H9 (cell line): ENCODE measurements around the gene MRPL1. TPM values are rescaled to one million over a fixed set of nuclear protein-coding genes. Genes with fewer than 3 reads are reported as not detected.
A peak's percentile ranks its signal among the peaks of the same experiment; 100 is the strongest.

Source experiments
- DNase-seq: peaks from one replicate; pipeline ENCODE4 v3.0.0-alpha.2; 2017
- H2AFZ ChIP-seq: one replicate; pipeline ENCODE4 v1.6.1; 2013; ENCODE audit warnings: mild to moderate bottlenecking, low read length, control low read depth, moderate library complexity
- H2AK5ac ChIP-seq: 2 replicates; pipeline ENCODE4 v1.6.1; 2013; ENCODE audit warnings: low read length, control low read depth, mixed read lengths; ENCODE audit not compliant: insufficient read length
- H2BK120ac ChIP-seq: one replicate; pipeline ENCODE4 v1.6.1; 2013; ENCODE audit warnings: low read depth, mild to moderate bottlenecking, low read length, control low read depth, inconsistent platforms; ENCODE audit not compliant: poor library complexity, severe bottlenecking
- H2BK12ac ChIP-seq: 2 replicates; pipeline ENCODE4 v1.6.1; 2013; ENCODE audit warnings: low read length, control low read depth, mixed read lengths, low read depth; ENCODE audit not compliant: insufficient read length
- H2BK15ac ChIP-seq: 2 replicates; pipeline ENCODE4 v1.6.1; 2013; ENCODE audit warnings: low read depth, low read length, control low read depth
- H2BK20ac ChIP-seq: one replicate; pipeline ENCODE4 v1.6.1; 2013; ENCODE audit warnings: low read depth, mild to moderate bottlenecking, low read length, control low read depth, inconsistent platforms; ENCODE audit not compliant: poor library complexity, severe bottlenecking
- H2BK5ac ChIP-seq: 2 replicates; pipeline ENCODE4 v1.6.1; 2013; ENCODE audit warnings: low read length, control low read depth, mixed read lengths; ENCODE audit not compliant: insufficient read length
- H3K14ac ChIP-seq: 2 replicates; pipeline ENCODE4 v1.6.1; 2013; ENCODE audit warnings: low read length, control low read depth; ENCODE audit not compliant: insufficient read depth
- H3K18ac ChIP-seq: 2 replicates; pipeline ENCODE4 v1.6.1; 2013; ENCODE audit warnings: low read depth, mild to moderate bottlenecking, mixed read lengths, low read length, control low read depth; ENCODE audit not compliant: insufficient read length
- H3K23ac ChIP-seq: 2 replicates; pipeline ENCODE4 v1.6.1; 2013; ENCODE audit warnings: low read length, control low read depth, mixed read lengths, low read depth; ENCODE audit not compliant: insufficient read length
- H3K23me2 ChIP-seq: 2 replicates; pipeline ENCODE4 v1.6.1; 2013; ENCODE audit warnings: low read depth, mild to moderate bottlenecking, mixed read lengths, low read length, control low read depth; ENCODE audit not compliant: insufficient read length, poor library complexity, severe bottlenecking
- H3K27ac ChIP-seq: 2 replicates; pipeline ENCODE4 v1.5.1; 2013; ENCODE audit warnings: low read length, control low read depth, mixed read lengths, low read depth; ENCODE audit not compliant: insufficient read length
- H3K27me3 ChIP-seq: 2 replicates; pipeline ENCODE4 v1.6.1; 2013; ENCODE audit warnings: low read length, control low read depth, inconsistent platforms; ENCODE audit not compliant: insufficient read depth
- H3K4ac ChIP-seq: 2 replicates; pipeline ENCODE4 v1.6.1; 2013; ENCODE audit warnings: low read depth, mild to moderate bottlenecking, control low read depth, inconsistent platforms, low read length, moderate library complexity
- H3K4me1 ChIP-seq: 2 replicates; pipeline ENCODE4 v1.6.1; 2013; ENCODE audit warnings: low read length, control low read depth, inconsistent platforms; ENCODE audit not compliant: insufficient read depth
- H3K4me2 ChIP-seq: 2 replicates; pipeline ENCODE4 v1.6.1; 2013; ENCODE audit warnings: low read length, control low read depth, mixed read lengths; ENCODE audit not compliant: insufficient read length, insufficient read depth
- H3K56ac ChIP-seq: 2 replicates; pipeline ENCODE4 v1.6.1; 2013; ENCODE audit warnings: low read depth, mild to moderate bottlenecking, mixed read lengths, low read length, control low read depth; ENCODE audit not compliant: insufficient read length
- H3K79me1 ChIP-seq: 2 replicates; pipeline ENCODE4 v1.6.1; 2013; ENCODE audit warnings: low read depth, mild to moderate bottlenecking, moderate library complexity, low read length, control low read depth, inconsistent platforms; ENCODE audit not compliant: insufficient read depth, poor library complexity, severe bottlenecking
- H3K79me2 ChIP-seq: 2 replicates; pipeline ENCODE4 v1.6.1; 2013; ENCODE audit warnings: low read length, control low read depth, inconsistent platforms; ENCODE audit not compliant: insufficient read depth
- H3K9ac ChIP-seq: 2 replicates; pipeline ENCODE4 v1.6.1; 2013; ENCODE audit warnings: low read length, control low read depth, mixed read lengths; ENCODE audit not compliant: insufficient read length; ENCODE audit errors: extremely low read depth
- H3K9me3 ChIP-seq: one replicate; pipeline ENCODE4 v1.6.1; 2013; ENCODE audit warnings: low read depth, low read length, inconsistent platforms; ENCODE audit not compliant: control insufficient read depth
- H3T11ph ChIP-seq: one replicate; pipeline ENCODE4 v1.6.1; 2013; ENCODE audit warnings: mild to moderate bottlenecking, low read length, control low read depth, inconsistent platforms
- H4K20me1 ChIP-seq: one replicate; pipeline ENCODE4 v1.6.1; 2013; ENCODE audit not compliant: control insufficient read depth, insufficient read length, insufficient read depth
- H4K5ac ChIP-seq: 2 replicates; pipeline ENCODE4 v1.6.1; 2013; ENCODE audit warnings: low read depth, mild to moderate bottlenecking, mixed read lengths, low read length, control low read depth; ENCODE audit not compliant: insufficient read length
- H4K8ac ChIP-seq: replicated peaks from 2 replicates; pipeline ENCODE4 v1.6.1; 2013; ENCODE audit warnings: low read length, control low read depth, mixed read lengths, low read depth; ENCODE audit not compliant: insufficient read length
- H4K91ac ChIP-seq: 2 replicates; pipeline ENCODE4 v1.6.1; 2013; ENCODE audit warnings: low read depth, mild to moderate bottlenecking, moderate library complexity, mixed read lengths, low read length, control low read depth; ENCODE audit not compliant: insufficient read length
- H3K27ac Mint-ChIP-seq, 3 experiments: 2 replicates in 2 of 3; 3 replicates in 1 of 3; pipeline ENCODE4 v1.8.0; 2020 to 2021; ENCODE audit warnings: mixed read lengths in 3 of 3, mild to moderate bottlenecking in 1 of 3, moderate library complexity in 1 of 3
- H3K27me3 Mint-ChIP-seq: 2 replicates; pipeline ENCODE4 v1.8.0; 2021; ENCODE audit warnings: low read depth, mild to moderate bottlenecking, moderate library complexity, mixed read lengths
- H3K36me3 Mint-ChIP-seq, 3 experiments: 2 replicates in 2 of 3; 3 replicates in 1 of 3; pipeline ENCODE4 v1.8.0; 2020 to 2021; ENCODE audit warnings: low read depth in 3 of 3, mixed read lengths in 3 of 3; ENCODE audit not compliant: insufficient read depth in 1 of 3
- H3K4me1 Mint-ChIP-seq, 2 experiments: 2 replicates each; pipeline ENCODE4 v1.8.0; 2020; ENCODE audit warnings: mixed read lengths in 2 of 2
- H3K4me3 Mint-ChIP-seq, 2 experiments: 2 replicates in 1 of 2; 3 replicates in 1 of 2; pipeline ENCODE4 v1.8.0; 2020 to 2021; ENCODE audit warnings: mild to moderate bottlenecking in 2 of 2, mixed read lengths in 2 of 2, moderate library complexity in 1 of 2
- H3K9me3 Mint-ChIP-seq, 2 experiments: 2 replicates in 1 of 2; 3 replicates in 1 of 2; pipeline ENCODE4 v1.8.0; 2020; ENCODE audit warnings: mild to moderate bottlenecking in 2 of 2, mixed read lengths in 2 of 2, moderate library complexity in 1 of 2
- WGBS: extraction: QIAGEN DNeasy Blood & Tissue Kit; methylation state at CpG from one replicate; pipeline ENCODE4 v1.1.7; 2013; ENCODE audit warnings: missing lambda C conversion rate, low lambda C conversion rate, mixed read lengths; ENCODE audit not compliant: insufficient read length; ENCODE audit errors: extremely low coverage; 5-methylcytosine and 5-hydroxymethylcytosine counted together
- total RNA-seq: library from RNA; stranded (reverse); gene quantifications from 2 replicates; pipeline ENCODE4 v1.2.1, GENCODE V29; 2021
- TF ChIP-seq, protein P1 (sequence below): fragments of 200-600 bp; sonication (generic); conservative IDR thresholded peaks from 3 replicates; pipeline ENCODE4 v1.8.0; 2021; ENCODE audit warnings: antibody characterized with exemption, mild to moderate bottlenecking

MRPL1 gene
- total RNA-seq, 1 experiment from 2014 or later = 39.0 TPM

DNA sequence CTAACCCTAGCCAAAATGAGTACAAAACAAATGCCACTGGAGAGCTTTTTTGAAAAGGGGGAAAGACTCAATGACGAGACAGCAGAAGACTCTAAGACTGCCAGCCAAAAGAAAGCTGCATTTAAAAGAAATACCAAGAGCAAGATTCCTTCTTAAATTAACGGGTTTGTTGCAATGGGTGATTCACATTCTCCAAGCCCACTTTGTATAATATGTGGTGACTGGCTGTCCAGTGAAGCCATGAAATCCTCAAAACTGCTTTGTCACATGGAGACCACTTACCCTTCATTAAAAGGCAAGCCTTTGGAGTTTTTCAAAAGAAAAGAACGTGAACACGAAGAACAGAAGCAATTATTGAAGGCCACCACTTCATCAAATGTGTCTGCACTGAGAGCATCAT is 68.2 kb downstream of the MRPL1 start:
- Histone ChIP-seq H3K9ac (no peak overlapping the region), H2AK5ac (no peak overlapping the region), H4K5ac (no peak overlapping the region), H3K4me2 (no peak overlapping the region), H2AFZ (no peak overlapping the region), H3K27ac (no peak overlapping the region), H2BK120ac (no peak overlapping the region), H2BK20ac (no peak overlapping the region), H3K4me1 (no peaks in the 10 kb centered on the region), H3T11ph (no peak overlapping the region), H3K79me2 (no peaks in the 10 kb centered on the region), H4K20me1 (no peaks in the 10 kb centered on the region), H2BK5ac (no peak overlapping the region), H3K56ac (no peak overlapping the region), H2BK12ac (no peak overlapping the region), H4K8ac (no peak overlapping the region), H2BK15ac (no peak overlapping the region), H3K9me3 (no peaks in the 10 kb centered on the region), H4K91ac (no peak overlapping the region), H3K79me1 (no peaks in the 10 kb centered on the region), H3K4ac (no peak overlapping the region), H3K23me2 (no peaks in the 10 kb centered on the region), H3K27me3 (no peaks in the 10 kb centered on the region), H3K14ac (no peak overlapping the region), H3K23ac (no peak overlapping the region), H3K18ac (no peak overlapping the region)
- TF ChIP-seq, protein P1, sequence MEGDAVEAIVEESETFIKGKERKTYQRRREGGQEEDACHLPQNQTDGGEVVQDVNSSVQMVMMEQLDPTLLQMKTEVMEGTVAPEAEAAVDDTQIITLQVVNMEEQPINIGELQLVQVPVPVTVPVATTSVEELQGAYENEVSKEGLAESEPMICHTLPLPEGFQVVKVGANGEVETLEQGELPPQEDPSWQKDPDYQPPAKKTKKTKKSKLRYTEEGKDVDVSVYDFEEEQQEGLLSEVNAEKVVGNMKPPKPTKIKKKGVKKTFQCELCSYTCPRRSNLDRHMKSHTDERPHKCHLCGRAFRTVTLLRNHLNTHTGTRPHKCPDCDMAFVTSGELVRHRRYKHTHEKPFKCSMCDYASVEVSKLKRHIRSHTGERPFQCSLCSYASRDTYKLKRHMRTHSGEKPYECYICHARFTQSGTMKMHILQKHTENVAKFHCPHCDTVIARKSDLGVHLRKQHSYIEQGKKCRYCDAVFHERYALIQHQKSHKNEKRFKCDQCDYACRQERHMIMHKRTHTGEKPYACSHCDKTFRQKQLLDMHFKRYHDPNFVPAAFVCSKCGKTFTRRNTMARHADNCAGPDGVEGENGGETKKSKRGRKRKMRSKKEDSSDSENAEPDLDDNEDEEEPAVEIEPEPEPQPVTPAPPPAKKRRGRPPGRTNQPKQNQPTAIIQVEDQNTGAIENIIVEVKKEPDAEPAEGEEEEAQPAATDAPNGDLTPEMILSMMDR = no peak
- H3K27me3 Mint-ChIP-seq = no peaks in the 10 kb centered on the region
- peaks cover 0 to 4% of the 10 kb centered on the region in 2 experiments; a peak in 1 of 4 replicates for H3K4me1 Mint-ChIP-seq
- no peak overlapping the region for H3K4me3 Mint-ChIP-seq
- peaks cover 0 to 11% (median 6%) of the 10 kb centered on the region in 3 experiments; a peak in 3 of 7 replicates for H3K36me3 Mint-ChIP-seq
- WGBS = no CpG with 5 or more reads among the region's 4 CpGs
- DNase-seq = no peak
- no peaks in the 10 kb centered on the region for H3K9me3 Mint-ChIP-seq
- peak overlapping the region in 1 of 3 experiments; percentile 24; a peak in 1 of 7 replicates for H3K27ac Mint-ChIP-seq
